DND-41 (cell line): ENCODE measurements around the gene ACSL5.

Source experiments
- ATAC-seq: fragments of 200-7000 bp; cut with Tn5 transposase; 3 replicates; pipeline ENCODE4 v1.9.1; 2021; ENCODE audit warnings: low read depth; ENCODE audit not compliant: insufficient read depth
- DNase-seq: peaks from one replicate; pipeline ENCODE4 v3.0.0-alpha.2; 2020
- H2AFZ ChIP-seq: 2 replicates; pipeline ENCODE4 v1.6.0; 2012; ENCODE audit warnings: low read depth, low read length
- H3K27ac ChIP-seq: 2 replicates; pipeline ENCODE4 v1.5.1; 2012; ENCODE audit warnings: low read length, inconsistent platforms
- H3K27me3 ChIP-seq: fragments of 200-600 bp; sonication (generic); 2 replicates; pipeline ENCODE4 v1.6.0; 2012; ENCODE audit warnings: low read length, mild to moderate bottlenecking, inconsistent platforms; ENCODE audit not compliant: insufficient read depth, poor library complexity
- H3K36me3 ChIP-seq: 2 replicates; pipeline ENCODE4 v1.5.1; 2012; ENCODE audit warnings: low read length, inconsistent platforms; ENCODE audit not compliant: insufficient read depth
- H3K4me1 ChIP-seq: 2 replicates; pipeline ENCODE4 v1.5.1; 2012; ENCODE audit warnings: mild to moderate bottlenecking, low read length; ENCODE audit not compliant: insufficient read depth
- H3K4me2 ChIP-seq: 2 replicates; pipeline ENCODE4 v1.6.0; 2012; ENCODE audit warnings: mild to moderate bottlenecking, moderate library complexity, low read length, inconsistent platforms; ENCODE audit not compliant: insufficient read depth
- H3K4me3 ChIP-seq, 2 experiments: fragments of 200-600 bp in 1 of 2; shearing (Covaris generic) in 1 of 2; 2 replicates each; pipeline ENCODE4 v1.5.1; 2012 to 2016; ENCODE audit warnings: inconsistent platforms in 2 of 2, low read length in 2 of 2, mild to moderate bottlenecking in 2 of 2, low read depth in 1 of 2, moderate library complexity in 1 of 2
- H3K79me2 ChIP-seq: 2 replicates; pipeline ENCODE4 v1.6.0; 2012; ENCODE audit warnings: low read length, inconsistent platforms; ENCODE audit not compliant: insufficient read depth
- H3K9ac ChIP-seq: 2 replicates; pipeline ENCODE4 v1.6.0; 2012; ENCODE audit warnings: low read depth, mild to moderate bottlenecking, inconsistent platforms, low read length, moderate library complexity
- H3K9me3 ChIP-seq: 2 replicates; pipeline ENCODE4 v1.5.1; 2012; ENCODE audit warnings: low read length, moderate library complexity, mild to moderate bottlenecking, inconsistent platforms; ENCODE audit not compliant: insufficient read depth, severe bottlenecking
- H4K20me1 ChIP-seq: 2 replicates; pipeline ENCODE4 v1.6.0; 2012; ENCODE audit warnings: low read length; ENCODE audit not compliant: insufficient read depth
- CTCF ChIP-seq: IDR thresholded peaks from 2 replicates; pipeline ENCODE4 v1.5.1; 2012; ENCODE audit warnings: borderline replicate concordance, low read length, moderate library complexity, mild to moderate bottlenecking; ENCODE audit not compliant: poor library complexity, severe bottlenecking; ENCODE audit errors: extremely low read depth
- EZH2 ChIP-seq: IDR thresholded peaks from 3 replicates; pipeline ENCODE4 v1.6.1; 2012; ENCODE audit warnings: borderline replicate concordance, low read depth, mild to moderate bottlenecking, moderate library complexity, low read length, inconsistent platforms; ENCODE audit not compliant: severe bottlenecking

ACSL5 gene

GRCh38 chr10:112343056-112343806 is 30.7 kb upstream of the ACSL5 start:
- no peak for TF ChIP-seq CTCF
- no peak for TF ChIP-seq EZH2
- no peak overlapping the region for H3K4me2 ChIP-seq
- no peak overlapping the region for H3K9ac ChIP-seq
- H3K27me3 ChIP-seq: no peaks in the 10 kb centered on the region
- no peak overlapping the region for H3K27ac ChIP-seq
- no peaks in the 10 kb centered on the region for H3K4me1 ChIP-seq
- DNase-seq: no peak
- no peaks in the 10 kb centered on the region for H4K20me1 ChIP-seq
- no peaks in the 10 kb centered on the region for H3K9me3 ChIP-seq
- H3K79me2 ChIP-seq: no peaks in the 10 kb centered on the region
- H3K4me3 ChIP-seq: no peak overlapping the region
- no peak overlapping the region for H2AFZ ChIP-seq
- no peaks in the 10 kb centered on the region for H3K36me3 ChIP-seq
- no peak for ATAC-seq

GRCh38 chr10:112344261-112344660 is 29.7 kb upstream of the ACSL5 start:
- no peak overlapping the region for H2AFZ ChIP-seq
- H3K4me3 ChIP-seq: no peak overlapping the region
- ATAC-seq (no peak), DNase-seq (no peak)
- no peaks in the 10 kb centered on the region for H3K9me3 ChIP-seq
- no peaks in the 10 kb centered on the region for H4K20me1 ChIP-seq
- H3K4me2 ChIP-seq: no peak overlapping the region
- no peaks in the 10 kb centered on the region for H3K79me2 ChIP-seq
- H3K36me3 ChIP-seq: no peaks in the 10 kb centered on the region
- no peaks in the 10 kb centered on the region for H3K27me3 ChIP-seq
- H3K9ac ChIP-seq: no peak overlapping the region
- H3K4me1 ChIP-seq: no peaks in the 10 kb centered on the region
- TF ChIP-seq EZH2 (no peak), CTCF (no peak)
- no peak overlapping the region for H3K27ac ChIP-seq

- Histone ChIP-seq H3K9me3 (no peaks in the 10 kb centered on the region), H3K4me3 (no peak overlapping the region), H3K79me2 (no peaks in the 10 kb centered on the region), H3K27ac (no peak overlapping the region), H3K4me2 (no peak overlapping the region), H2AFZ (no peak overlapping the region), H3K9ac (no peak overlapping the region), H3K4me1 (no peaks in the 10 kb centered on the region), H3K36me3 (no peaks in the 10 kb centered on the region), H4K20me1 (no peaks in the 10 kb centered on the region), H3K27me3 (no peaks in the 10 kb centered on the region)
- TF ChIP-seq EZH2 (no peak), CTCF (no peak)
- ATAC-seq (no peak), DNase-seq (no peak)
Observed at GRCh38 chr10:112345202-112345601, 28.7 kb upstream of the ACSL5 start.
